HG02798 (cell line): Measurements from ENCODE around the gene C21orf58.

Experiments
- ATAC-seq: cut with Tn5 transposase; IDR thresholded peaks from one replicate; pipeline ENCODE4 v1.9.1; 2021; ENCODE audit warnings: mild to moderate bottlenecking; ENCODE audit not compliant: unreplicated experiment, poor library complexity

C21orf58 gene

GRCh38 chr21:46265736-46266525, 57.7 kb downstream of the C21orf58 start:
- ATAC-seq, result no peak

GRCh38 chr21:46264690-46265144, 59.0 kb downstream of the C21orf58 start:
- ATAC-seq, result no peak

- no peak for ATAC-seq
Measured at GRCh38 chr21:46264046-46264689, 59.5 kb downstream of the C21orf58 start.

- no peak for ATAC-seq
Measured at GRCh38 chr21:46256501-46256994, 67.1 kb downstream of the C21orf58 start.

GRCh38 chr21:46255758-46256337, 67.8 kb downstream of the C21orf58 start:
- no peak for ATAC-seq

GRCh38 chr21:46255166-46255565, 68.5 kb downstream of the C21orf58 start:
- no peak for ATAC-seq

- ATAC-seq, result no peak
Measured at GRCh38 chr21:46254208-46254975, 69.3 kb downstream of the C21orf58 start.

GRCh38 chr21:46253610-46254124, 70.0 kb downstream of the C21orf58 start:
- ATAC-seq, result no peak

- ATAC-seq, result no peak
Measured at GRCh38 chr21:46252840-46253239, 70.8 kb downstream of the C21orf58 start.
